K562 (cell line): Measurements from ENCODE around the gene SYNJ2. TPM values are rescaled to one million over a fixed set of nuclear protein-coding genes. Genes with fewer than 3 reads are reported as not detected.

Experiments used
- ARID2 ChIP-seq: fragments of 450-650 bp; IDR thresholded peaks from 2 replicates; pipeline ENCODE4 v1.6.1; 2017; ENCODE audit warnings: antibody characterized with exemption, mild to moderate bottlenecking
- ATF7 ChIP-seq: fragments of 450-650 bp; IDR thresholded peaks from 2 replicates; pipeline ENCODE4 v1.7.1; 2014; ENCODE audit warnings: mild to moderate bottlenecking, moderate library complexity
- CCAR2 ChIP-seq: fragments of 200-400 bp; formaldehyde crosslinking; IDR thresholded peaks from 2 replicates; pipeline ENCODE4 v1.6.1; 2017; ENCODE audit warnings: mild to moderate bottlenecking, low read depth, low read length
- CTBP1 ChIP-seq: fragments of 450-650 bp; IDR thresholded peaks from 2 replicates; pipeline ENCODE4 v1.6.1; 2016; ENCODE audit warnings: borderline replicate concordance
- ILK ChIP-seq: fragments of 450-650 bp; IDR thresholded peaks from 2 replicates; pipeline ENCODE4 v1.6.1; 2016; ENCODE audit warnings: missing genetic modification characterization, low read depth, mild to moderate bottlenecking, missing compliant biosample characterization, moderate library complexity, borderline replicate concordance
- KAT7 ChIP-seq: sonication (generic); formaldehyde crosslinking; IDR thresholded peaks from 2 replicates; pipeline ENCODE4 v1.8.0; 2022; ENCODE audit warnings: missing genetic modification reagents, mild to moderate bottlenecking, borderline replicate concordance
- MCM5 ChIP-seq: fragments of 450-650 bp; IDR thresholded peaks from 2 replicates; pipeline ENCODE4 v1.6.1; 2016; ENCODE audit warnings: low read depth
- NRF1 ChIP-seq, 2 experiments: fragments of 450-650 bp; IDR thresholded peaks in 1 of 2; conservative IDR thresholded peaks in 1 of 2; 2 replicates each; pipeline ENCODE4 v1.6.1; 2014; ENCODE audit warnings: mild to moderate bottlenecking in 2 of 2
- TGIF2 ChIP-seq: sonication (generic); formaldehyde crosslinking; IDR thresholded peaks from 2 replicates; pipeline ENCODE4 v1.8.1; 2022; ENCODE audit warnings: mild to moderate bottlenecking, missing genetic modification reagents, moderate library complexity
- ZNF253 ChIP-seq: fragments of 250-450 bp; sonication (Bioruptor Pico); conservative IDR thresholded peaks from 2 replicates; pipeline ENCODE4 v1.6.1; 2021; ENCODE audit warnings: mild to moderate bottlenecking
- polyA plus RNA-seq, 8 experiments: library from polyadenylated mRNA; depleted of rRNA in 4 of 8; stranded (reverse) in 5 of 8; unstranded in 3 of 8; fragments of >200 nt; fragmentation: Nextera tagmentation in 2 of 8; fragmentation: Illumina TruSeq in 1 of 8; extraction: Ambion mirVana in 2 of 8; extraction: Trizol in 1 of 8; gene quantifications; 2 replicates each; pipeline versions ENCODE4 v1.2.1 to v1.2.3, GENCODE V29; 2011 to 2014; ENCODE audit warnings: inconsistent platforms in 1 of 8, missing spikeins in 1 of 8
- total RNA-seq, 7 experiments: library from RNA; depleted of rRNA in 6 of 7; stranded (reverse); fragments of >200 nt in 6 of 7; fragmentation: Illumina TruSeq in 2 of 7; extraction: Trizol in 2 of 7; gene quantifications; 2 replicates each; pipeline versions ENCODE4 v1.2.1 to v1.2.3, GENCODE V29; 2011 to 2021; ENCODE audit warnings: low replicate concordance in 1 of 7
- TF ChIP-seq, protein P1 (sequence below), 2 experiments: fragments of 450-650 bp in 1 of 2; sonication (generic) in 1 of 2; formaldehyde crosslinking; conservative IDR thresholded peaks; 2 replicates each; pipeline versions ENCODE4 v1.4.0 to v1.8.1; 2020 to 2022; ENCODE audit warnings: mild to moderate bottlenecking in 1 of 2, missing genetic modification reagents in 1 of 2
- TF ChIP-seq, protein P2 (sequence below): sonication (generic); formaldehyde crosslinking; IDR thresholded peaks from 2 replicates; pipeline ENCODE4 v1.8.1; 2023; ENCODE audit warnings: mild to moderate bottlenecking, missing genetic modification reagents
- TF ChIP-seq, protein P3 (sequence below): fragments of 250-450 bp; sonication (Bioruptor Pico); IDR thresholded peaks from 2 replicates; pipeline ENCODE4 v1.4.0; 2020; ENCODE audit warnings: mild to moderate bottlenecking
- TF ChIP-seq, protein P4 (sequence below): IDR thresholded peaks from 2 replicates; pipeline ENCODE4 v1.6.1; 2016; ENCODE audit warnings: missing genetic modification characterization, missing compliant biosample characterization
- TF ChIP-seq, protein P5 (sequence below): sonication (generic); formaldehyde crosslinking; IDR thresholded peaks from 2 replicates; pipeline ENCODE4 v1.8.1; 2023; ENCODE audit warnings: mild to moderate bottlenecking, missing genetic modification reagents

The SYNJ2 gene
- total and polyA plus RNA-seq, 9 of the 15 experiments (the other 6 are each of a cell fraction or from before 2014, with no cell fraction given) = 3.0 to 27.7 (median 17.8) TPM

DNA sequence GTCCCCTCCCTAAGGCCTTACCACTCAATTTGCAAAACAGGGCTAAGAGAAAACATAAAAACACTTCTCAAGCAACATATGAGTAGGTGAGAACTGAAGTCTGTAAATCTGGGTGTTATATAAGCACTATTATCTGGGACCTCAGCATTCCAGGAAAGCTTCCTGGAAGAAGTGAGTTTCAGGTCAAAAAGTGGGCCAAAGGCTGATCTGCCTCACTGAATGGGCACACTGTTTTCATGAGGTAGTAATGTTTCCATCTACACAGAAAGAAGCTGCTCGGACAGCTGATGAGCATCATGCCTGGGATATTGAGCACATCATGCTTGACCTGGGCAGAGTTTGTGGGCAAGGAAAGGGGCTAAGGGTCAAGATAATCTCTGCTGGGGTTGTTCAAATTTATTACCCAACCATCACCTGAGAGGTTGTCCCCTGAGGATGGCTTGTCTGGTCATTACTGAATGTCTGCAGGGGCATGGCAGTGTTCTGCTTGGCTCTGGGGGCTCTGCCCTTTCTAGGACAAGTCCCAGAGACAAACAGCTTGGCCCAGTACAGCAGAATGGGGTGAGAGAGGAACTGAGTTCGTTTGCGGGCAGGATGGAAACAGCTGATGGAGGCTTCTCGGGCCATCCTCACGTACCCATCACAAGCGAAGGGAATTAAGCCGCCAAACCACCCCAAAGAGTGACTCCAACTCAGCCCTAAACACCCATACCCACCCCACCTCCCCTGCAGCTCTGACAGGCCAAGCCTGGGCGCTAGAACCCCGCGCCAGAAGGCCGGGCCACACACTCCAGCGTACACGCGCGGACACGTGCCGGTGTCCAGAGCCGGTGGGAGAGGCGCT lies 1.2 kb upstream of the SYNJ2 start (continued):
- TF ChIP-seq, protein P1, sequence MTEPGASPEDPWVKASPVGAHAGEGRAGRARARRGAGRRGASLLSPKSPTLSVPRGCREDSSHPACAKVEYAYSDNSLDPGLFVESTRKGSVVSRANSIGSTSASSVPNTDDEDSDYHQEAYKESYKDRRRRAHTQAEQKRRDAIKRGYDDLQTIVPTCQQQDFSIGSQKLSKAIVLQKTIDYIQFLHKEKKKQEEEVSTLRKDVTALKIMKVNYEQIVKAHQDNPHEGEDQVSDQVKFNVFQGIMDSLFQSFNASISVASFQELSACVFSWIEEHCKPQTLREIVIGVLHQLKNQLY (CRISPR knock-in tag; conservative IDR thresholded peaks at IDR 0.05) = 0 out of 4 replicates have a peak, but pooled peaks of 1 of the 2 experiments have one; percentile 37
- TF ChIP-seq ILK (tag) = no peak
- TF ChIP-seq, protein P2, sequence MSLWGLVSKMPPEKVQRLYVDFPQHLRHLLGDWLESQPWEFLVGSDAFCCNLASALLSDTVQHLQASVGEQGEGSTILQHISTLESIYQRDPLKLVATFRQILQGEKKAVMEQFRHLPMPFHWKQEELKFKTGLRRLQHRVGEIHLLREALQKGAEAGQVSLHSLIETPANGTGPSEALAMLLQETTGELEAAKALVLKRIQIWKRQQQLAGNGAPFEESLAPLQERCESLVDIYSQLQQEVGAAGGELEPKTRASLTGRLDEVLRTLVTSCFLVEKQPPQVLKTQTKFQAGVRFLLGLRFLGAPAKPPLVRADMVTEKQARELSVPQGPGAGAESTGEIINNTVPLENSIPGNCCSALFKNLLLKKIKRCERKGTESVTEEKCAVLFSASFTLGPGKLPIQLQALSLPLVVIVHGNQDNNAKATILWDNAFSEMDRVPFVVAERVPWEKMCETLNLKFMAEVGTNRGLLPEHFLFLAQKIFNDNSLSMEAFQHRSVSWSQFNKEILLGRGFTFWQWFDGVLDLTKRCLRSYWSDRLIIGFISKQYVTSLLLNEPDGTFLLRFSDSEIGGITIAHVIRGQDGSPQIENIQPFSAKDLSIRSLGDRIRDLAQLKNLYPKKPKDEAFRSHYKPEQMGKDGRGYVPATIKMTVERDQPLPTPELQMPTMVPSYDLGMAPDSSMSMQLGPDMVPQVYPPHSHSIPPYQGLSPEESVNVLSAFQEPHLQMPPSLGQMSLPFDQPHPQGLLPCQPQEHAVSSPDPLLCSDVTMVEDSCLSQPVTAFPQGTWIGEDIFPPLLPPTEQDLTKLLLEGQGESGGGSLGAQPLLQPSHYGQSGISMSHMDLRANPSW (CRISPR knock-in tag) = no peak
- TF ChIP-seq, protein P3, sequence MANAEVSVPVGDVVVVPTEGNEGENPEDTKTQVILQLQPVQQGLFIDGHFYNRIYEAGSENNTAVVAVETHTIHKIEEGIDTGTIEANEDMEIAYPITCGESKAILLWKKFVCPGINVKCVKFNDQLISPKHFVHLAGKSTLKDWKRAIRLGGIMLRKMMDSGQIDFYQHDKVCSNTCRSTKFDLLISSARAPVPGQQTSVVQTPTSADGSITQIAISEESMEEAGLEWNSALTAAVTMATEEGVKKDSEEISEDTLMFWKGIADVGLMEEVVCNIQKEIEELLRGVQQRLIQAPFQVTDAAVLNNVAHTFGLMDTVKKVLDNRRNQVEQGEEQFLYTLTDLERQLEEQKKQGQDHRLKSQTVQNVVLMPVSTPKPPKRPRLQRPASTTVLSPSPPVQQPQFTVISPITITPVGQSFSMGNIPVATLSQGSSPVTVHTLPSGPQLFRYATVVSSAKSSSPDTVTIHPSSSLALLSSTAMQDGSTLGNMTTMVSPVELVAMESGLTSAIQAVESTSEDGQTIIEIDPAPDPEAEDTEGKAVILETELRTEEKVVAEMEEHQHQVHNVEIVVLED (CRISPR knock-in tag) = no peak
- no peak for TF ChIP-seq ZNF253
- TF ChIP-seq NRF1 (conservative IDR thresholded peaks at IDR 0.05 in 1 of 2, IDR thresholded peaks at IDR 0.05 in 1 of 2) = no peak
- TF ChIP-seq MCM5 = no peak
- TF ChIP-seq, protein P4, sequence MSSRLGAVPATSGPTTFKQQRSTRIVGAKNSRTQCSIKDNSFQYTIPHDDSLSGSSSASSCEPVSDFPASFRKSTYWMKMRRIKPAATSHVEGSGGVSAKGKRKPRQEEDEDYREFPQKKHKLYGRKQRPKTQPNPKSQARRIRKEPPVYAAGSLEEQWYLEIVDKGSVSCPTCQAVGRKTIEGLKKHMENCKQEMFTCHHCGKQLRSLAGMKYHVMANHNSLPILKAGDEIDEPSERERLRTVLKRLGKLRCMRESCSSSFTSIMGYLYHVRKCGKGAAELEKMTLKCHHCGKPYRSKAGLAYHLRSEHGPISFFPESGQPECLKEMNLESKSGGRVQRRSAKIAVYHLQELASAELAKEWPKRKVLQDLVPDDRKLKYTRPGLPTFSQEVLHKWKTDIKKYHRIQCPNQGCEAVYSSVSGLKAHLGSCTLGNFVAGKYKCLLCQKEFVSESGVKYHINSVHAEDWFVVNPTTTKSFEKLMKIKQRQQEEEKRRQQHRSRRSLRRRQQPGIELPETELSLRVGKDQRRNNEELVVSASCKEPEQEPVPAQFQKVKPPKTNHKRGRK = no peak
- TF ChIP-seq CCAR2 = no peak
- TF ChIP-seq, protein P5, sequence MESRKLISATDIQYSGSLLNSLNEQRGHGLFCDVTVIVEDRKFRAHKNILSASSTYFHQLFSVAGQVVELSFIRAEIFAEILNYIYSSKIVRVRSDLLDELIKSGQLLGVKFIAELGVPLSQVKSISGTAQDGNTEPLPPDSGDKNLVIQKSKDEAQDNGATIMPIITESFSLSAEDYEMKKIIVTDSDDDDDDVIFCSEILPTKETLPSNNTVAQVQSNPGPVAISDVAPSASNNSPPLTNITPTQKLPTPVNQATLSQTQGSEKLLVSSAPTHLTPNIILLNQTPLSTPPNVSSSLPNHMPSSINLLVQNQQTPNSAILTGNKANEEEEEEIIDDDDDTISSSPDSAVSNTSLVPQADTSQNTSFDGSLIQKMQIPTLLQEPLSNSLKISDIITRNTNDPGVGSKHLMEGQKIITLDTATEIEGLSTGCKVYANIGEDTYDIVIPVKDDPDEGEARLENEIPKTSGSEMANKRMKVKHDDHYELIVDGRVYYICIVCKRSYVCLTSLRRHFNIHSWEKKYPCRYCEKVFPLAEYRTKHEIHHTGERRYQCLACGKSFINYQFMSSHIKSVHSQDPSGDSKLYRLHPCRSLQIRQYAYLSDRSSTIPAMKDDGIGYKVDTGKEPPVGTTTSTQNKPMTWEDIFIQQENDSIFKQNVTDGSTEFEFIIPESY (CRISPR knock-in tag) = peak; percentile 66; the same call in 1 of the 2 replicates
- TF ChIP-seq ATF7 = no peak
- TF ChIP-seq CTBP1 = no peak
- TF ChIP-seq KAT7 (CRISPR knock-in tag) = no peak
- no peak for TF ChIP-seq TGIF2 (CRISPR knock-in tag)
- TF ChIP-seq ARID2 = no peak
